A673 (cell line): ENCODE results near the gene PDGFRB. TPM values are rescaled to one million over a fixed set of nuclear protein-coding genes. Genes with fewer than 3 reads are reported as not detected.

Source experiments
- BruUV-seq: library from RNA; stranded (reverse); fragments of 400-500 nt; replicated peaks from 2 replicates; lab custom pipeline; 2021; lab: Mats Ljungman, UMichigan
- CTCF ChIA-PET: fragments of 300-600 bp; sonication (Branson Sonifier 250); formaldehyde crosslinking; loops from one replicate; lab custom pipeline; 2022; ENCODE audit warnings: antibody characterized with exemption; lab: Charles Lee
- POLR2A ChIA-PET: fragments of 300-600 bp; sonication (Branson Sonifier 250); formaldehyde crosslinking; loops from one replicate; lab custom pipeline; 2022; ENCODE audit warnings: antibody characterized with exemption; ENCODE audit not compliant: low non-redundant PET; lab: Charles Lee
- DNase-seq: peaks from one replicate; pipeline ENCODE4 v3.0.0-alpha.2; 2015; ENCODE audit warnings: low spot score
- H3K27ac ChIP-seq: fragments of 200-600 bp; sonication (generic); 2 replicates; pipeline ENCODE4 v1.5.1; 2016; ENCODE audit warnings: mixed run types, low read depth, mild to moderate bottlenecking, mixed read lengths, antibody characterized with exemption, low read length; ENCODE audit not compliant: poor library complexity, severe bottlenecking
- H3K27me3 ChIP-seq: fragments of 200-600 bp; sonication (generic); replicated peaks from 2 replicates; pipeline ENCODE4 v1.6.1; 2017; ENCODE audit warnings: mixed run types, low read depth, mild to moderate bottlenecking, mixed read lengths, antibody characterized with exemption, low read length; ENCODE audit not compliant: insufficient read depth, poor library complexity
- H3K36me3 ChIP-seq: fragments of 200-600 bp; sonication (generic); 2 replicates; pipeline ENCODE4 v1.6.1; 2016; ENCODE audit warnings: mixed run types, mild to moderate bottlenecking, mixed read lengths, antibody characterized with exemption, low read length; ENCODE audit not compliant: insufficient read depth, poor library complexity, severe bottlenecking
- H3K4me1 ChIP-seq: fragments of 200-600 bp; sonication (generic); 2 replicates; pipeline ENCODE4 v1.6.1; 2017; ENCODE audit warnings: mixed run types, mild to moderate bottlenecking, mixed read lengths, antibody characterized with exemption, low read length; ENCODE audit not compliant: insufficient read depth, poor library complexity, severe bottlenecking
- H3K4me3 ChIP-seq: fragments of 200-600 bp; sonication (generic); 2 replicates; pipeline ENCODE4 v1.5.1; 2016; ENCODE audit warnings: low read depth, mixed run types, mild to moderate bottlenecking, mixed read lengths, low read length; ENCODE audit not compliant: poor library complexity, severe bottlenecking
- H3K9me3 ChIP-seq: fragments of 200-600 bp; sonication (generic); 2 replicates; pipeline ENCODE4 v1.6.1; 2016; ENCODE audit warnings: mixed run types, low read depth, mild to moderate bottlenecking, mixed read lengths, antibody characterized with exemption, low read length; ENCODE audit not compliant: poor library complexity, severe bottlenecking
- EZH2 ChIP-seq: fragments of 200-600 bp; sonication (generic); IDR thresholded peaks from 2 replicates; pipeline ENCODE4 v1.6.1; 2017; ENCODE audit warnings: borderline replicate concordance, low read depth, mild to moderate bottlenecking, mixed read lengths, antibody characterized with exemption, low read length; ENCODE audit not compliant: poor library complexity, severe bottlenecking
- intact Hi-C: fragments of 100-400 bp; cut with micrococcal nuclease; formaldehyde crosslinking; loops from one replicate; pipeline ENCODE4 v1.10.0; 2022; ENCODE audit not compliant: unreplicated experiment
- total RNA-seq: library from RNA; stranded (reverse); gene quantifications from 2 replicates; pipeline ENCODE4 v1.2.3, GENCODE V29; 2021
- TF ChIP-seq, protein P1 (sequence below): fragments of 300-800, 200-600 bp; sonication (generic); conservative IDR thresholded peaks from 2 replicates; pipeline ENCODE4 v1.5.1; 2017; ENCODE audit warnings: low read depth, mild to moderate bottlenecking, antibody characterized with exemption, low read length, moderate library complexity, mixed read lengths

The PDGFRB gene
- total RNA-seq, 1 experiment from 2014 or later, result 25.9 TPM

DNA sequence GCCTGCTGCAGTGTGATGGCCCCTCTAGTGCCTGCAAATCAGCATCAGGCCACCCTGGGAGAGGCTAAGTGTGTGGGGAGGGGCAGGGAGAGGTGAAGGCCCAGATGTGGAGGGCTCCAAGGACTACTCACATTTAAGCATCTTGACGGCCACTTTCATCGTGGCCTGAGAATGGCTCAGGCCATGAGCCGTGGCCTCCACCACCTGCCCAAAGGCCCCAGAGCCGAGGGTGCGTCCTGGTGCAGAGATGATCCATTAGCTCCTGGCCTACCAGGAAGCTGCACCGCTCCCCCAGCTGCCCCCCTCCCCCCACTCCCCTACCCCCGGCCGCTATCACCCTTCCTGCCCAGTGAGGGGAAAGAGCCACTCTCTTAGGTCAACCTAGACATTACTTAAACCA, 31.0 kb downstream of the PDGFRB start:
- Histone ChIP-seq H3K27ac (no peak overlapping the region), H3K36me3 (peaks cover 12% of the 10 kb centered on the region), H3K9me3 (no peaks in the 10 kb centered on the region), H3K4me3 (no peak overlapping the region), H3K27me3 (no peaks in the 10 kb centered on the region), H3K4me1 (no peaks in the 10 kb centered on the region)
- CTCF ChIA-PET, result no interaction called here
- no peak for DNase-seq
- TF ChIP-seq EZH2, result no peak
- TF ChIP-seq, protein P1, sequence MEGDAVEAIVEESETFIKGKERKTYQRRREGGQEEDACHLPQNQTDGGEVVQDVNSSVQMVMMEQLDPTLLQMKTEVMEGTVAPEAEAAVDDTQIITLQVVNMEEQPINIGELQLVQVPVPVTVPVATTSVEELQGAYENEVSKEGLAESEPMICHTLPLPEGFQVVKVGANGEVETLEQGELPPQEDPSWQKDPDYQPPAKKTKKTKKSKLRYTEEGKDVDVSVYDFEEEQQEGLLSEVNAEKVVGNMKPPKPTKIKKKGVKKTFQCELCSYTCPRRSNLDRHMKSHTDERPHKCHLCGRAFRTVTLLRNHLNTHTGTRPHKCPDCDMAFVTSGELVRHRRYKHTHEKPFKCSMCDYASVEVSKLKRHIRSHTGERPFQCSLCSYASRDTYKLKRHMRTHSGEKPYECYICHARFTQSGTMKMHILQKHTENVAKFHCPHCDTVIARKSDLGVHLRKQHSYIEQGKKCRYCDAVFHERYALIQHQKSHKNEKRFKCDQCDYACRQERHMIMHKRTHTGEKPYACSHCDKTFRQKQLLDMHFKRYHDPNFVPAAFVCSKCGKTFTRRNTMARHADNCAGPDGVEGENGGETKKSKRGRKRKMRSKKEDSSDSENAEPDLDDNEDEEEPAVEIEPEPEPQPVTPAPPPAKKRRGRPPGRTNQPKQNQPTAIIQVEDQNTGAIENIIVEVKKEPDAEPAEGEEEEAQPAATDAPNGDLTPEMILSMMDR, result no peak
- intact Hi-C loops, result no loop called here
- POLR2A ChIA-PET, result no interaction called here
- no TSS peak for BruUV-seq

DNA sequence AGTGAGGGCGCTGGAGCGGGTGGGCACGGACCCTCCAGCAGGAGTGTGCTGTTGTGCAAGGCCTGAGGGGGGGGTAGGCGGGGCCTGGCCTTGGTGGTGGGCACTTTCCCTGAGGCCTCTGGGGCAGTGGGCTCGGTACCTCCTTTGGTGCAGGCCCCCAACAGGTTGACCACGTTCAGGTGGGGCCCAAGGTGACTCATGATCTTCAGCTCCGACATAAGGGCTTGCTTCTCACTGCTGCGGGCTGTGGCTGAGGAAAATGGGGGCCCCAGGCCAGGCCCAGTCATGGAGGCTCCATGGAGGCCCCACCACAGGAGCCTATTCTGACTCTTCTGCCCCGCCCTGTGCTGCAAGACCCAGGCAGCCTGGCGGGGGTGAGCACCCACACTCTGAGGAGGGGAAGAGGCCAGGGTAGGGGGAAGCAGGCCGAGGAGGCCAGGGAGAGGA, 31.5 kb downstream of the PDGFRB start:
- BruUV-seq, result no TSS peak
- intact Hi-C loops, result no loop called here
- Histone ChIP-seq H3K27me3 (no peaks in the 10 kb centered on the region), H3K36me3 (peaks cover 8% of the 10 kb centered on the region), H3K9me3 (no peaks in the 10 kb centered on the region), H3K27ac (no peak overlapping the region), H3K4me3 (no peak overlapping the region), H3K4me1 (no peaks in the 10 kb centered on the region)
- DNase-seq, result no peak
- CTCF ChIA-PET, result no interaction called here
- POLR2A ChIA-PET, result no interaction called here
- TF ChIP-seq EZH2, result no peak
- TF ChIP-seq, protein P1, result no peak

DNA sequence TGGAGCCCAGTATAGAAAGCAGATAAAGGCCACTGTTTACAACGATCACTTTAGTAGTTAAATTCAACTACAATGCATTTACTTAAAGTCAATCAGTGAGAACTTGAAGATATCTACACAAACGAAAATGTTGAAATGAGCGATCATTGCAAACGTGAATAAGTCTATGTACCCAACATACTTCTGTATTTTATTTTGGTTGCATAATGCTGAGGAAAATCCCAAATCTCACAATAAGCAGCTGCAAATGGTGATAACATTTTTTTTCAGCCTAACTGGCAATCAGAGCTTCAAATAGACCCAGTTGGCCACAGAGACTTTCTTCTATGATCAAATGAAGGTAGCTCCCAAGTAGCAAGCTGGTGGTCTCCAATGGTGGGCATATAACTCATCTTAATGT, 32.1 kb downstream of the PDGFRB start:
- Histone ChIP-seq H3K4me1 (no peaks in the 10 kb centered on the region), H3K9me3 (no peaks in the 10 kb centered on the region), H3K27me3 (no peaks in the 10 kb centered on the region), H3K27ac (no peak overlapping the region), H3K4me3 (no peak overlapping the region), H3K36me3 (peaks cover 4% of the 10 kb centered on the region)
- ChIA-PET CTCF (no interaction called here), POLR2A (no interaction called here)
- TF ChIP-seq, protein P1, result no peak
- TF ChIP-seq EZH2, result no peak
- no TSS peak for BruUV-seq
- intact Hi-C loops, result no loop called here
- DNase-seq, result no peak
